NCI-H1930 (cell line): ENCODE data around the gene PTCRA.
"Not testable (repeated sequence)": the region's sequence is repeated elsewhere in the genome, so short reads cannot be mapped to it uniquely, and the experiment has no call there.

Experiments
- DNase-seq, 2 experiments: peaks; one replicate each; lab custom pipeline; 2025; lab: John Stamatoyannopoulos, UW

Gene PTCRA

DNA sequence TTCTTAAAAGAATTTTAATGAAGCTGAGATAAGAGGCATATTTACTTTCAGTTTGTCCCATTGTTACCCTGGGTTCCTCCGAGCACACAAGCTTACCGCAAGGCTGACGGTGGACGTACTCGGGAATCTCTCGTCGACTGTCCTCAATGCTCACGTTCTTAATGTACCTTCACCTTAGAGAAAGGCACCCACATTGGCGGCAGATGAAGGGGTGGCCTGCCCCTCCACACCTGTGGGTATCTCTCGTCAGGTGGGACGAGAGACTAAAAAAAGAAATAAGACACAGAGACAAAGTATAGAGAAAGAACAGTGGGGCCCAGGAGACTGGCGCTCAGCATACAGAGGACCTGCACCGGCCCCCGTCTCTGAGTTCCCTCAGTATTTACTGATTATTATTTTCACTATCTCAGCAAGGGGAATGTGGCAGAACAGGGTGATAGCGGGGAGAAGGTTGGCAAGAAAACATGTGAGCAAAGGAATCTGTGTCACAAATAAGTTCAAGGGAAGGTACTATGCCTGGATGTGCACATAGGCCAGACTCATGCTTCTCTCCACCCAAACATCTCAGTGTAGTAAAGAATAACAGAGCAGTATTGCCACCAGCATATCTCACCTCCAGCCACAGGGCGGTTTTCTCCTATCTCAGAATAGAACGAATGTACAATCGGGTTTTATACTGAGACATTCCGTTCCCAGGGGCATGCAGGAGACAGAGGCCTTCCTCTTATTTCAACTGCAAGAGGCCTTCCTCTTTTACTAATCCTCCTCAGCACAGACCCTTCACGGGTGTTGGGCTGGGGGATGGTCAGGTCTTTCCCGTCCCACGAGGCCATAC, 13.2 kb upstream of the PTCRA start:
- DNase-seq: not testable (repeated sequence)

DNA sequence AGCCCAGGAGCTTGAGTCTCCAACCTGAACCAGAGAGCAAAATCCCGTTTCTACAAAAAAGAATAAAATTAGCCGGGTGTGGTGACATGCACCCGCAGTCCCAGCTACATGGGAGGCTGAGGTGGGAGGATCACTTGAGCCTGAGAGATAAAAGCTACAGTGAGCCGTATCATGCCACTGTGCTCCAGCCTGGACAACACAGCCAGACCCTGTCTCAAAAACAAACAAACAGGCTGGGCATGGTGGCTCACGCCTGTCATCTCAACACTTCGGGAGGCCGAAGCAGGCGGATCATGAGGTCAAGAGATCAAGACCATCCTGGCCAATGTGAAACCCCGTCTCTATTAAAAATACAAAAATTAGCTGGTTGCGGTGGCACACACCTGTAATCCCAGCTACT, 11.4 kb upstream of the PTCRA start:
- DNase-seq: no peak

DNA sequence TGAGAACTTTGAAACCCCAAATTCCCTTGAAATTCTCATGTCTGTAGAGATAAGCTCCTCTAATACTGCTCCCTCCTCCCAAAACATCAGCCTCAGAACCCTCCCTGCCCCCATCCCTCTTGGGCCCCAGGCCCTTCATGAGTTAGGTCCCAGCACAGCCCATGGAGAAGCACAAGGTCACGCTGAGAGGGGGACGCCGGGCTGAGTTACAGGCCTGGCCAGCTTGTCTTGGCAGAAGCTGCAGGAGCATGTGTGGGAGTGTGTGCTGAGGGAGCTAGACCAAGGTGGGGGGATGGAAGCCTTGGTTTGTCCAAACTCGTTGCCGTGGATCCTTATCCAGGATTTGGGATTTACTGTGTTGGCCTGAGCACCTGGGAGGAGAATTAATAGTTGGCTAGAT, 8.5 kb upstream of the PTCRA start:
- no peak for DNase-seq

DNA sequence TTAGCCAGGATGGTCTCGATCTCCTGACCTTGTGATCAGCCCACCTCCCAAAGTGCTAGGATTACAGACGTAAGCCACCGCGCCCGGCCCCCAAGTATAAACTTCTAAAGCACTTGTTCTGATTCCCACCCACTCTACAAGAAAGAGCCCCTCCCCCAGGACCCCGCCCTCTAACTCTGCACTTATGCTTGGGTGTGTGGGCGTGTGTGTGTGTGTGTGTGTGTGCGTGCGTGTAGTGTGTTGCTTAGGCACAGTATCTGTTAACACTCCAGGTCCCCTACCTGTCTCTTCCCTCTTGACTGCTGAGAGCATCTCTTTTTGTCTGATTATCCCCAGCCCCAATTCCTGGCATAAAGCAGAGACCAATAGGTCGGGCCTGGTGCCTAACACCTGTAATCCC, 6.0 kb upstream of the PTCRA start:
- DNase-seq: no peak

DNA sequence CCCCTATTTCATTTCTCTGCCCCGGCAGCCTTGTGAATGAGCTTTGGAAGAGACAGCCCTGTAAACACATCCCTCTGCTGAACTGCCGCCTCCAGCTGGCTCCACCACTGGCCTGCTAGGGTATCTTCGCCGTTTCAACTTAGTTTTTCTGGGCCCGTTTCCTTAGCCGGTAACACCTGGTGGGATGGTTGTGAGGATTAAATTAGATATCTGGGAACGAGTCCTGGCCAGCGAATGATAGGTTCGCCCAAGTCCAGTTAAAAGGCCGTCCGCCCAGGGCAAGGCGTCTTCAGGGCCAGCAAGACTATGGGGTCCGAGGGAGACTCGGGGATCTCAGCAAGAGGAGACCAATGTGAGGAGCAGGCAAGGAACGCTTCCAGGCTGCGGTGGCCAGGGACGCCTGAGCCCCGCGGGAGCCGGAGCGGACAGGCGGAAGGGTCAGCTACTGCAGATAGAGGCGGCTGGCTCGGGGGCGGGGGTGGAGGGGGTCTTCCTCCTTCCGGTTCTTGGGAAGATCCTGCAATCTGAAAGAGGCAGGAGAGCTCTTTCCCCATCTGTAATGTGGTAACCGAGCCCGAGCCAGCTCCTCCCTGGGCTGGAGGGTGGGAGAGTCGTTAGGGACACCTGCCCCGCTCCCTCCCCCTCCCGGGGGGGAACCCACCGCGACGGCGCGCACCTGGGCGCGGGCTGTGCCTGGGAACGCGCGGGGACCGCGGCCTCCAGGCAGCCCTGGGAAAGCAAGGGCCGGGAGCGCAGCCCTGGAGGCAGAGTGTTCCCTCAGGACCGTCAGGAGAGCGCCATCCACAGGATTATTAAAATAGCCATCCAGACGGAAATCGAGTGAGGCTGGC, 4.5 kb upstream of the PTCRA start:
- DNase-seq: no peak

DNA sequence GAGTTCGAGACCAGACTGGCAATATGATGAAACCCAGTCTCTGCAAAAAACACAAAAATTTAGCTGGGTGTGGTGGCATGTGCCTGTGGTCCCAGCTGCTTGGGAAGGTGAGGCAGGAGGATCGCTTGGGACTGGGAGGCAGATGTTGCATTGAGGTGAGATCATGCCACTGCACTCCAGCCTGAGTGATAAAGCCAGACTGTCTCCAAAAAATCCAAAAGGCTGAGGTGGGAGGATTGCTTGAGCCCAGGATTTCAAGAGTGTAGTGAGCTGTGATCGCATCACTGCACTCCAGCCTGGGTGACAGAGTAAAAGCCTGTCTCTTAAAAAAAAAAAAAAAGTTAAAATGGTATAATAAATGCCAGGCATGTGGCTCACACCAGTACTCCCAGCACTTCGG, 1.3 kb upstream of the PTCRA start:
- no peak for DNase-seq

DNA sequence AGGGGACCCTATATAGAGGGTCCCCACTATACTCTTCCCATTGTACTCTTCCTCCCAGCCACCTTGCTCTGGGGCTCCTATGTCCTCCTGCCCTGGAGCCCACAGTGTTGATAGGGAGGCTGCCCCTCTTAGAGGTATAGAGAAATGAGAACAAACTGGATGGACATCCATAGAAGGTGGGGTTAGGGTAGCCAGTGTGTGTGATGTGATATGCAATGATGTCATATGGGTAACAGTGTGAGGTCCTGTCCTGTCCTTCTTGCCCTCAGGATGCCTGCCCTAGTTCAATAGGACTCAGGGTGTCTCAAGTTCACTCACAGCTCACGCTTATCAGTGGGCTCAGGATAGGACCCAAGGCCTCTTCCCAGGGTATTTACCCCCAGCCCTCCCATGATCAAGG, 435 bp downstream of the PTCRA start:
- DNase-seq: no peak

DNA sequence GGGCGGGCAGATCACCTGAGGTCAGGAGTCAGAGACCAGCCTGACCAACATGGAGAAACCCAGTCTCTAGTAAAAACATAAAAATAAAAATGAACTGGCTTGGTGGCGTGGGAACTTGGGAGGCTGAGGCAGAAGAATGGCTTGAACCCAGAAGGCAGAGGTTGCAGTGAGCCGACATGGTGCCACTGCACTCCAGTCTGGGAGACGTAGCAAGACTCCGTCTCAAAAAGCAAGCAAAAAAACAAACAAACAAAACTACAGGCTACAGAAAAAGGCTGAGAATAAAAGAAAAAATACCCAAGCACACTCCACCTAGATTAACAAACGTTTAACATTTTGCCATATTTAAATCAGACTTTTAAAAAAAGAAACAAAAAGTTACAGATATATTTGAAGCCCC, 5.9 kb downstream of the PTCRA start:
- no peak for DNase-seq

DNA sequence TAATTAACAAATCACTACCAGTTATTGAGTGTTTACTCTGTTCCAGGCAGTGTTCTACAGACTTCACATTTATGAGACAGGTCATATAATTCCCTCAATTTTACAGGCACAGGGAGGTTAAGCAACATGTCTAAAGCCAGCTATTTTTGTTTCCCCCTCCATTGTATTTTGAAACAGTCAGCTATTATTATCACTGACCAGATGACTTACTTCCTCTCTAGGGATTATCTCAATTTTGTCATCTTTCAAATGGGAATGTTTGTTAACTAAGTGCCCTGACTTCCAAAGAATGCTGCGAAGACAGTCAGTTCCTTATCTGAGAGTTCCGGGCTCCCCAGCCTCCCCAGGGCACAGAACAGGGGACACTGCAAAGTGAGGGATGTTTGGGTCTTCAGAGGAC, 7.8 kb downstream of the PTCRA start:
- DNase-seq: no peak

DNA sequence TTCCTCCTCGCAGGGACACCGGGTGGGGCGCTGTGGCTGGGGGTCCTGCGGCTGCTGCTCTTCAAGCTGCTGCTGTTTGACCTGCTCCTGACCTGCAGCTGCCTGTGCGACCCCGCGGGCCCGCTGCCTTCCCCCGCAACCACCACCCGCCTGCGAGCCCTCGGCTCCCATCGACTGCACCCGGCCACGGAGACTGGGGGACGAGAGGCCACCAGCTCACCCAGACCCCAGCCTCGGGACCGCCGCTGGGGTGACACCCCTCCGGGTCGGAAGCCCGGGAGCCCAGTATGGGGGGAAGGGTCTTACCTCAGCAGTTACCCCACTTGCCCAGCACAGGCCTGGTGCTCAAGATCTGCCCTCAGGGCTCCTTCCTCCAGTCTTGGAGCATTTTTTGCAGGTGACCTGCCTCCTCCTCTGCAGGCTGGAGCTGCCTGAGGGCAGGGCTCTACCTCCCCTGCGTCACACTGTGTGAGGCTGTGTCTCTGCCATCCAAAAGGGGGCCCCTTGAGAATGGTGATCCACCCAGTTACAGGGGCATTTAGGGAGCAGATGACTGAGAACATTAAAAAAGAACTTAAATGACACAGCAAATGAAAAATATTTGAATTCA, 9.5 kb downstream of the PTCRA start:
- DNase-seq: no peak

DNA sequence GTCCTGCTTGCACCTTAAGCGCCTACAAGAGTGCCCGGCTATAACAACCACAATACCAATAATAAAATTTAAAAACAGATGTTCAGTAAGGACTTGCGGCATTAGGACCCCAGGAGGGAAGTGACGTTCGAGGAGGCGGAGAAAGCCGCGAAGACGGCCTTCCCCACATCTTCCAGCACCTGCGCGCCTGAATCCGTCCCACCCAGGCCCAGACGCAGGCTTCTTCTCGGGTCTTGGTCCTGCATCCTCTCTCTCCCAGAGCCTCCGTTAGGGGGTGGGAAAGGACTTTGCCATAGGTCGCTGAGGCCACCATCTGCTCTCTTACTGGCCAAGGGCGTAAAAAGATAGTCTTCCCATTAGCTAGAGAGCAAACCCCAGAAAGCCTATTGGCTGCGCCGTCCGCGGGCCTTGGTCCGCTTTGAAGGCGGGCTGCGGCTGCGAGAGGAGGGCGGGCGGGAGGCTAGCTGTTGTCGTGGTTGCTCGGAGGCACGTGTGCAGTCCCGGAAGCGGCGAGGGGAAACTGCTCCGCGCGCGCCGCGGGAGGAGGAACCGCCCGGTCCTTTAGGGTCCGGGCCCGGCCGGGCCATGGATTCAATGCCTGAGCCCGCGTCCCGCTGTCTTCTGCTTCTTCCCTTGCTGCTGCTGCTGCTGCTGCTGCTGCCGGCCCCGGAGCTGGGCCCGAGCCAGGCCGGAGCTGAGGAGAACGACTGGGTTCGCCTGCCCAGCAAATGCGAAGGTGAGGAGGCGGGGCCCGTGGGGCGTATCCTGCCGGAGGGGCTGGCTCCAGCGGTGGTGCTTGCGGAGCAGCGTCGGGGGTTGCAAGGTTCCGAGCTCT, 13.3 kb downstream of the PTCRA start, which contains the start of gene CNPY3:
TSS of gene CNPY3 (plus strand) at position 495 of the 835 bp plus-strand sequence. CDS start at position 586, 91 bp downstream.
- DNase-seq: peak; percentile 95 to 96

DNA sequence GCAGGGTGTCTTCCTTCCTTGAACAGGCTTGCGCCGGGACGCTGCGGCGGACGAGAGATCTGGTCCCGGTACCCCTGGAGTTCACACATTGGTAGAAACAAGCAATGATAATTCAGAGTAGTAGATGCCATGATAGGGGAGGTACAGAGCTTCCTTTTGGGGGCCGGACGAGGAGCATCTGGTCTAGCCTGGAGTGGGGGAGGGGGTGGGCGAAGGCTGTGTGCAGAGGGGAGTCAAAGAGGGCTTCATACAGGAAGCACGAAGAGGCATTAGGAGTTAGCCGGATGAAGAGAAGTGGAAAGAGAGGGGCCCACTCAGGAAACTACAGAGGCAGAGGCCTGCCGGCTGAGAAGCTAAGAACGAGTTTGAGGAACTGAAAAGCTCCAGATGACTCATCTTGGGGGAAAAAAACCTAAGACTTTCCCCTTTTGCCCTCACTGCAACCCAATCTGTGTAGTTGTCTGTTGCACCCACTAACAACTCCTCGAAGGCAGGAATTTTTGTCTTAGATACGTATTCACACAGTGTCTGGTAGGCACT, 14.0 kb downstream of the PTCRA start:
- no peak for DNase-seq

DNA sequence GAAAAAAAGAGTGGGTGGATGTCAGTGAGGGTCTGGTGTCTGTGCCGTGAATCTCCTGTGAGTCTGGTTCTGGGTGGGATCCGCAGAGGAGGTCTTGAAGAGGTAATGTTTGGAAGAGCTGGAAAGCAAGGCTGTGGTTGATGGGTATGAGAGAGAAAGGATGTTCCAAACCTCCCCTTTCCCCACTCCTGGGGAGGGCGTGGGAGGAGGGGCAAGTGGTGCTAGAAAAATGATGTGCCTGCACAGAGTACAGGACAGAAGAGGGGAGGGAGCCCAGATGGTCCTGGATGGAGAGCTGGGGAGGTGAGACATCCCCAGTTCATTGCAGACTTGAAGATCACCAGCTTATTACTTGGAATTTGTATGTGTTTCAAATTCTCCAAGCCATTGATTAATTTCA, 16.6 kb downstream of the PTCRA start:
- DNase-seq: no peak

DNA sequence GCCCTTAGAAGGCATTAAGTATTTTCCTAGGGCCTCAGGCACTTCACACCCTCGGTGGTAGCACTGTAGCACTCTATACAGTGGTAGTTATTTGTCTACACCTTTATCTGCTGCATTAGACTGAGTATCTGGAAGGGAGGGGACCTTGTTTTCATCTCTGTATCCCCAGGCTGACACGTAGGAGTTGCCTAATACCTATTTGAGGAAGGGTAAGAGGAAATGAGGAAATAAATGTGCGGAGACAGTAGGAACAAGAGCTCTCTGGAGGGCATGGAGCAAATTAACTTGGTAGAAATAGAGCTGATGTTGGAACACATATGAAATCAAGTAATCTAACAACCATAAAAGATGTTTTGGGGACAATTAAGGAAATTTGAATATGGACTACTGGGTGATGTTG, 17.4 kb downstream of the PTCRA start:
- DNase-seq: no peak

DNA sequence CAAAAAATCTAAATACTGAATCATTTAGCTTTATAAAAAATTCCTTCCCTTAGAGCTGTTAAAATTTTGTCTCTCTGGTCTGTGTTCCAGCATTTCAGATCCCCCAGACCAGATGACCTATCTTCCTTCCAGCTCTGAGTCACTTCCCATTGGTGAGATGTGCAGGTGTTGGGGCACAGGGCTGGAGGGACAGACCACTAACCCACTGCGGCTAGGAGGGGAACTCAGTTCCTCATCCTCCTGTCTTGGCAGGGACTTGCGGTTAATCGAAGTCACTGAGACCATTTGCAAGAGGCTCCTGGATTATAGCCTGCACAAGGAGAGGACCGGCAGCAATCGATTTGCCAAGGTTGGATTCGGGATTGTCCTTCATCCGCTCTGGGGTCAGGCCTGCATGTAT, 19.5 kb downstream of the PTCRA start:
- no peak for DNase-seq

DNA sequence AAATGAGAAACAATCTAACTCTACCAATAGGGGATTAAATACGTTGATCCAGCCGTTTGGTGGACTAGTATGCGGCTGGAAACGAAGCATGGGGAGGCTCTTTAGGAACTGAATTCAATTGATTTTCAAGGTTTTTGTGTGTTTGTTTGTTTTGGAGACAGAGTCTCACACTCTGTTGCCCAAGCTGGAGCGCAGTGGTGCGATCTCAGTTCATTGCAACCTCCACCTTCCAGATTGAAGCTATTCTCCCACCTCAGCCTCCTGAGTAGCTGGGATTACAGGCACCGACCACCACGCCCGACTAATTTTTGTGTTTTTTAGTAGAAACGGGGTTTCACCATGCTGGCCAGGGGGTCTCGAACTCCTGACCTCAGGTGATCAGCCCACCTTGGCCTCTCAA, 20.5 kb downstream of the PTCRA start:
- no peak for DNase-seq

DNA sequence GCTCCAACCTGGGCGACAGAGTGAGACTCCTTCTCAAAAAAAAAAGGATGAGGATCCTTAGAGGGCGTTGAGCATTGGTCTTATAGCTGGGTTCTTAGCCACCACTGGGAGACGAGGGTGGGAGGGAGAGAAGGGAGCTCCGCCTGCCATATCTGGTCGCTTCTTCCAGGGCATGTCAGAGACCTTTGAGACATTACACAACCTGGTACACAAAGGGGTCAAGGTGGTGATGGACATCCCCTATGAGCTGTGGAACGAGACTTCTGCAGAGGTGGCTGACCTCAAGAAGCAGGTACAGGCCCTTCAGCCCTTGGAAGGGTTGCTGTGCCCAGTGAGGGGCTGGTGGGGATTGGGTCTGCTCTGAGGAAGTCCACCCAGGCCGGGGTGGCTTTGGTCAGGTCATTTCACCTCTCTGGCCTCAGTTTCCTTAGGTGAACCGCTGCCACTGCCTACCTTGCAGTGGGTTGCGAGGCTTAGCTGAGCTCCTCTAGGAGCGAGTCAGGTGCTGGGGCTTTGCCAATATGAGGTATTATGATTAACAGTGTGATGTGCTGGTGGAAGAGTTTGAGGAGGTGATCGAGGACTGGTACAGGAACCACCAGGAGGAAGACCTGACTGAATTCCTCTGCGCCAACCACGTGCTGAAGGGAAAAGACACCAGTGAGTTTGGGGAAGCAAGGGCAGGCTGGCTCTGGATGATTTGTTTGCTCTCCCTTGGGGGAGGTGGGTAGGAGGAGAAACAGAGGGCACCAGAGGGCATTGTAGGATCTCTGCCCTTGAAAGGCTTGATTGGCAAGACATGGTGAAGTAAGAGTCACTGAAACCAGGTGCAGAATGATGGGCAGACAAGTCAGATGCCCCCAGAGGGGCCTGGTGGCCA, 21.9 kb downstream of the PTCRA start:
- no peak for DNase-seq

DNA sequence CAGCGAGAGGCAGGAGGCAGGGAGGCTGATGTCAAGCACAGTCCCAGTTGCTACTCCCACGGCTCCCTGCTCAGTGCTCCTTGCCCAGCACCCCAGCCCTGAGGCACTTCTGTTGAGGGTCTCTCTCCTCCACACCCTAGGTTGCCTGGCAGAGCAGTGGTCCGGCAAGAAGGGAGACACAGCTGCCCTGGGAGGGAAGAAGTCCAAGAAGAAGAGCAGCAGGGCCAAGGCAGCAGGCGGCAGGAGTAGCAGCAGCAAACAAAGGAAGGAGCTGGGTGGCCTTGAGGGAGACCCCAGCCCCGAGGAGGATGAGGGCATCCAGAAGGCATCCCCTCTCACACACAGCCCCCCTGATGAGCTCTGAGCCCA, 22.6 kb downstream of the PTCRA start:
- no peak for DNase-seq

DNA sequence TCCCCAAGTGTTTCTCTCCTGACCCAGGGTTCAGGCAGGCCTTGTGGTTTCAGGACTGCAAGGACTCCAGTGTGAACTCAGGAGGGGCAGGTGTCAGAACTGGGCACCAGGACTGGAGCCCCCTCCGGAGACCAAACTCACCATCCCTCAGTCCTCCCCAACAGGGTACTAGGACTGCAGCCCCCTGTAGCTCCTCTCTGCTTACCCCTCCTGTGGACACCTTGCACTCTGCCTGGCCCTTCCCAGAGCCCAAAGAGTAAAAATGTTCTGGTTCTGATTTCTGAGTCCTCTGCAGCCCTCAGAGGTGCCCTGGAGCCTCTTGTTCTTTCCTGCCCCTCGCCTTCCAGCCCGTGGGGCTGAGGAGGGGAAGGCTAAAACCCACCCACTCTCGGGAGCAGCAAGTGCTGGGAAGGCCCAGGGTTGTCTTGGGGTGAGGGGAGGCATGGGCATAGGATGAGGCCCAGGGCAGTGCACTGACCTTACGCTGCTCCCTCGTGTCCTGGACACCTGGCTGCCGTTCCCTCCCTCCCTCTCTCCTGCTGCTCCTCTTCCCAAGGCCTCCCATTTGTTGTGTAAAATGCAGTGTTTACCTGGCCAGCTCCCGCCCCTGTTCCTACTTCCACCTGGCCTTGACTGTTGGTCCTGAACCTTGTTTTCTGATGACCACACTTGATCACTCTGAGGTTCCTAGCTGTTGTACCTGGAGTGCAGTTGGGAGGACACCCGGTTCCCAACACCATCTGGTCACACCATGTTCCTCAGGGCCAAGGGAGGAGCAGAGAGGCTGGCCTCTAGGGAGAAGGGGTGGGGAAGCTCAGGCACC, 23.3 kb downstream of the PTCRA start:
- DNase-seq: no peak

DNA sequence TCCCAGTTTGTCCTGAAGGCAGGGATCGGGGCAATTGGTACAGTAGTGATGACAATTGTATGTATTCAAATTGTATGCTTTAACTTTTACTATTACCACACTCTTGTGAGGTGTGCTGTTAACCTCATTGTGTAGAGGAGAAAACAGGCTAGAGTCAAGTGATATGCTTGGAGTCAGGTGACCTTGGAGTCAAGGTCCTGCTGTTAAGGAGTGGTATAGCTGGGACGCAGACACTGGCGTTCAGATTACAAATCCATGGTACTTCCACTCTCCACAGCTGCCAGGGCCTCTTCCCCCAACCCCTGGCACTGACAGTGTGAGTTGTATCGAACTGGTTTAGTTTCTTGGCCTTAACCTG, 23.9 kb downstream of the PTCRA start:
- DNase-seq: no peak
